Sigmoid colon (tissue), 4 donors: Measurements from ENCODE around the gene CABP5.
"Not testable (repeated sequence)": the region's sequence is repeated elsewhere in the genome, so short reads cannot be mapped to it uniquely, and the experiment has no call there.

ENCODE experiments used
- CTCF ChIP-seq, 4 experiments: fragments of 450-650 bp in 3 of 4; fragments of 200-600 bp in 1 of 4; IDR thresholded peaks; one replicate each; pipeline ENCODE4 v1.5.1; 2016 to 2019; ENCODE audit warnings: antibody characterized with exemption in 4 of 4, mild to moderate bottlenecking in 3 of 4, moderate library complexity in 2 of 4
- EP300 ChIP-seq, 4 donors: sonication (generic); formaldehyde crosslinking; IDR thresholded peaks; one replicate each; pipeline ENCODE4 v1.6.1; 2017; ENCODE audit warnings: antibody characterized with exemption in 4 of 4
- POLR2A ChIP-seq, 2 donors: fragments of 450-650 bp; IDR thresholded peaks; one replicate each; pipeline ENCODE4 v1.6.1; 2016; ENCODE audit warnings: antibody characterized with exemption in 2 of 2, mild to moderate bottlenecking in 2 of 2, moderate library complexity in 2 of 2
- POLR2AphosphoS5 ChIP-seq, 4 donors: sonication (generic); formaldehyde crosslinking; IDR thresholded peaks; one replicate each; pipeline ENCODE4 v1.6.1; 2017; ENCODE audit warnings: antibody characterized with exemption in 4 of 4

DNA sequence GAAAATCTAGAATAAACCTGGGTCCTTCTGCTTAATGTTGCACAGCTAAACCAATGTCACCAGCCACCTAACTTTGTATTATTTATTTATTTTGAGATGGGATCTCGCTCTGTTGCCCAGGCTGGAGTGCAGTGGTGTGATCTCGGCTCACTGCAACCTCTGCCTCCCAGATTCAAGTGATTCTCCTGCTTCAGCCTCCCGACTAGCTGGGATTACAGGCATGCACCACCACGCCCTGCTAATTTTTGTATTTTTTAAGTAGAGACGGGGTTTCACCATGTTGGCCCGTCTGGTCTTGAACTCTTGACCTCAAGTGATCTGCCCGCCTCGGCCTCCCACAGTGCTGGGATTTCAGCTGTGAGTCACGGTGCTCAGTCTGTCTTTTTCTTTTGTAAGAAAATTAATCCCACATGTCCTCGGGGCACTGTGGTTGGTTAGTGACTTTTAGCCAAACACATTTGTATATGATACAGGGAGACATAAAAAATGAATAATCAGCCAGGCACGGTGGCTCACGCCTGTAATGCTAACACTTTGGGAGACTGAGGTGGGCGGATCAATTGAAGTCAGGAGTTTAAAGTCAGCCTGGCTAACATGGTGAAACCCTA, 47.3 kb upstream of the CABP5 start:
- TF ChIP-seq CTCF, POLR2AphosphoS5, EP300, POLR2A (IDR thresholded peaks at IDR 0.05): not testable (repeated sequence)
